ENCODE results near the gene ZP4. TPM values are rescaled to one million over a fixed set of nuclear protein-coding genes. Genes with fewer than 3 reads are reported as not detected.

Gene ZP4
- total and polyA plus RNA-seq, 2 experiments from 2014 or later = not detected

DNA sequence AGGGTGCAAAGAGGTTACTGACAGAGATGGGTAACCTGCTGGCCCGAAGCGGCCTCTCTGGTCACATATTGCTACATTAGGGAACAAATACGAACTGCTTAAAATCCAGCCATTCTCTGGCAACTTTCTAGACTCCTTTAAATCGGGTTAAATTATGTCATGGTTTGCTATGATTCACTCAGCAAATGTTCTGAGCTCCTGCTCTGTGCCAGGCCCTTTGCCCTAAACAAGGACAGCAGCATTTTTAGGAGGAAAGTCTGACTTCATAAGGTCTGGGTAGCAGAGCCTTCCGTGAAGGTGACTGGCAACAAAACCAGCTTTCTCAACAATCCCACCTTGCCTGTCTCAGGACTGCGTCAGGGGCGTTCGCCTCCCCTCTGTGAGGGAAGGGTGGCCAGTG, 15.4 kb downstream of the ZP4 start:
- Histone ChIP-seq H3K9me2 (ENCODE audit: insufficient read depth) (peaks cover 8% of the 10 kb centered on the region; the same call in 1 of the 2 replicates), H3K27ac (ENCODE audit: low read depth) (no peak overlapping the region), H3K36me3 (ENCODE audit: insufficient read depth) (no peaks in the 10 kb centered on the region), H4K20me1 (replicated peaks; ENCODE audit: insufficient read depth) (no peaks in the 10 kb centered on the region), H2AFZ (no peak overlapping the region), H3K4me3 (no peak overlapping the region), H3K4me1 (ENCODE audit: insufficient read depth) (no peaks in the 10 kb centered on the region), H3K4me2 (no peak overlapping the region), H3F3A (replicated peaks; ENCODE audit: low read depth) (no peaks in the 10 kb centered on the region), H3K79me2 (replicated peaks; ENCODE audit: insufficient read depth) (no peaks in the 10 kb centered on the region), H3K27me3 (ENCODE audit: insufficient read depth) (no peaks in the 10 kb centered on the region)
- ATAC-seq (no peak), DNase-seq (ENCODE audit: low spot score) (no peak)
- H3K9me3 Mint-ChIP-seq = no peaks in the 10 kb centered on the region
- peaks cover 17% of the 10 kb centered on the region; the same call in 2 of the 3 replicates for H3K4me1 Mint-ChIP-seq
- no peak overlapping the region for H3K27ac Mint-ChIP-seq
- H3K36me3 Mint-ChIP-seq (ENCODE audit: low read depth) = no peaks in the 10 kb centered on the region
- H3K4me3 Mint-ChIP-seq = no peak overlapping the region
- H3K27me3 Mint-ChIP-seq (ENCODE audit: insufficient read depth, low read depth, poor library complexity) = peaks cover 2% of the 10 kb centered on the region
- TF ChIP-seq ZNF331 (CRISPR knock-in tag; IDR thresholded peaks at IDR 0.05; ENCODE audit: low read depth) (no peak), STAT1 (IDR thresholded peaks at IDR 0.05; ENCODE audit: unreplicated experiment) (no peak), JUNB (IDR thresholded peaks at IDR 0.05; ENCODE audit: unreplicated experiment) (no peak), ZNF114 (CRISPR knock-in tag; IDR thresholded peaks at IDR 0.05) (no peak), EZH2 (IDR thresholded peaks at IDR 0.05; ENCODE audit: low read depth, unreplicated experiment) (no peak), NANOG (IDR thresholded peaks at IDR 0.05; ENCODE audit: borderline replicate concordance) (no peak), POLR2AphosphoS5 (IDR thresholded peaks at IDR 0.05; ENCODE audit: low read depth) (no peak), EZH2phosphoT487 (IDR thresholded peaks at IDR 0.05; ENCODE audit: unreplicated experiment) (no peak), CREB1 (CRISPR knock-in tag; IDR thresholded peaks at IDR 0.05; ENCODE audit: low read depth) (no peak)
- TF ChIP-seq, protein P1, sequence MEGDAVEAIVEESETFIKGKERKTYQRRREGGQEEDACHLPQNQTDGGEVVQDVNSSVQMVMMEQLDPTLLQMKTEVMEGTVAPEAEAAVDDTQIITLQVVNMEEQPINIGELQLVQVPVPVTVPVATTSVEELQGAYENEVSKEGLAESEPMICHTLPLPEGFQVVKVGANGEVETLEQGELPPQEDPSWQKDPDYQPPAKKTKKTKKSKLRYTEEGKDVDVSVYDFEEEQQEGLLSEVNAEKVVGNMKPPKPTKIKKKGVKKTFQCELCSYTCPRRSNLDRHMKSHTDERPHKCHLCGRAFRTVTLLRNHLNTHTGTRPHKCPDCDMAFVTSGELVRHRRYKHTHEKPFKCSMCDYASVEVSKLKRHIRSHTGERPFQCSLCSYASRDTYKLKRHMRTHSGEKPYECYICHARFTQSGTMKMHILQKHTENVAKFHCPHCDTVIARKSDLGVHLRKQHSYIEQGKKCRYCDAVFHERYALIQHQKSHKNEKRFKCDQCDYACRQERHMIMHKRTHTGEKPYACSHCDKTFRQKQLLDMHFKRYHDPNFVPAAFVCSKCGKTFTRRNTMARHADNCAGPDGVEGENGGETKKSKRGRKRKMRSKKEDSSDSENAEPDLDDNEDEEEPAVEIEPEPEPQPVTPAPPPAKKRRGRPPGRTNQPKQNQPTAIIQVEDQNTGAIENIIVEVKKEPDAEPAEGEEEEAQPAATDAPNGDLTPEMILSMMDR (conservative IDR thresholded peaks at IDR 0.05; ENCODE audit: low read depth in 2 of 2) = no peak
- TF ChIP-seq, protein P2, sequence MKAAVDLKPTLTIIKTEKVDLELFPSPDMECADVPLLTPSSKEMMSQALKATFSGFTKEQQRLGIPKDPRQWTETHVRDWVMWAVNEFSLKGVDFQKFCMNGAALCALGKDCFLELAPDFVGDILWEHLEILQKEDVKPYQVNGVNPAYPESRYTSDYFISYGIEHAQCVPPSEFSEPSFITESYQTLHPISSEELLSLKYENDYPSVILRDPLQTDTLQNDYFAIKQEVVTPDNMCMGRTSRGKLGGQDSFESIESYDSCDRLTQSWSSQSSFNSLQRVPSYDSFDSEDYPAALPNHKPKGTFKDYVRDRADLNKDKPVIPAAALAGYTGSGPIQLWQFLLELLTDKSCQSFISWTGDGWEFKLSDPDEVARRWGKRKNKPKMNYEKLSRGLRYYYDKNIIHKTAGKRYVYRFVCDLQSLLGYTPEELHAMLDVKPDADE (IDR thresholded peaks at IDR 0.05) = no peak
- TF ChIP-seq, protein P3, sequence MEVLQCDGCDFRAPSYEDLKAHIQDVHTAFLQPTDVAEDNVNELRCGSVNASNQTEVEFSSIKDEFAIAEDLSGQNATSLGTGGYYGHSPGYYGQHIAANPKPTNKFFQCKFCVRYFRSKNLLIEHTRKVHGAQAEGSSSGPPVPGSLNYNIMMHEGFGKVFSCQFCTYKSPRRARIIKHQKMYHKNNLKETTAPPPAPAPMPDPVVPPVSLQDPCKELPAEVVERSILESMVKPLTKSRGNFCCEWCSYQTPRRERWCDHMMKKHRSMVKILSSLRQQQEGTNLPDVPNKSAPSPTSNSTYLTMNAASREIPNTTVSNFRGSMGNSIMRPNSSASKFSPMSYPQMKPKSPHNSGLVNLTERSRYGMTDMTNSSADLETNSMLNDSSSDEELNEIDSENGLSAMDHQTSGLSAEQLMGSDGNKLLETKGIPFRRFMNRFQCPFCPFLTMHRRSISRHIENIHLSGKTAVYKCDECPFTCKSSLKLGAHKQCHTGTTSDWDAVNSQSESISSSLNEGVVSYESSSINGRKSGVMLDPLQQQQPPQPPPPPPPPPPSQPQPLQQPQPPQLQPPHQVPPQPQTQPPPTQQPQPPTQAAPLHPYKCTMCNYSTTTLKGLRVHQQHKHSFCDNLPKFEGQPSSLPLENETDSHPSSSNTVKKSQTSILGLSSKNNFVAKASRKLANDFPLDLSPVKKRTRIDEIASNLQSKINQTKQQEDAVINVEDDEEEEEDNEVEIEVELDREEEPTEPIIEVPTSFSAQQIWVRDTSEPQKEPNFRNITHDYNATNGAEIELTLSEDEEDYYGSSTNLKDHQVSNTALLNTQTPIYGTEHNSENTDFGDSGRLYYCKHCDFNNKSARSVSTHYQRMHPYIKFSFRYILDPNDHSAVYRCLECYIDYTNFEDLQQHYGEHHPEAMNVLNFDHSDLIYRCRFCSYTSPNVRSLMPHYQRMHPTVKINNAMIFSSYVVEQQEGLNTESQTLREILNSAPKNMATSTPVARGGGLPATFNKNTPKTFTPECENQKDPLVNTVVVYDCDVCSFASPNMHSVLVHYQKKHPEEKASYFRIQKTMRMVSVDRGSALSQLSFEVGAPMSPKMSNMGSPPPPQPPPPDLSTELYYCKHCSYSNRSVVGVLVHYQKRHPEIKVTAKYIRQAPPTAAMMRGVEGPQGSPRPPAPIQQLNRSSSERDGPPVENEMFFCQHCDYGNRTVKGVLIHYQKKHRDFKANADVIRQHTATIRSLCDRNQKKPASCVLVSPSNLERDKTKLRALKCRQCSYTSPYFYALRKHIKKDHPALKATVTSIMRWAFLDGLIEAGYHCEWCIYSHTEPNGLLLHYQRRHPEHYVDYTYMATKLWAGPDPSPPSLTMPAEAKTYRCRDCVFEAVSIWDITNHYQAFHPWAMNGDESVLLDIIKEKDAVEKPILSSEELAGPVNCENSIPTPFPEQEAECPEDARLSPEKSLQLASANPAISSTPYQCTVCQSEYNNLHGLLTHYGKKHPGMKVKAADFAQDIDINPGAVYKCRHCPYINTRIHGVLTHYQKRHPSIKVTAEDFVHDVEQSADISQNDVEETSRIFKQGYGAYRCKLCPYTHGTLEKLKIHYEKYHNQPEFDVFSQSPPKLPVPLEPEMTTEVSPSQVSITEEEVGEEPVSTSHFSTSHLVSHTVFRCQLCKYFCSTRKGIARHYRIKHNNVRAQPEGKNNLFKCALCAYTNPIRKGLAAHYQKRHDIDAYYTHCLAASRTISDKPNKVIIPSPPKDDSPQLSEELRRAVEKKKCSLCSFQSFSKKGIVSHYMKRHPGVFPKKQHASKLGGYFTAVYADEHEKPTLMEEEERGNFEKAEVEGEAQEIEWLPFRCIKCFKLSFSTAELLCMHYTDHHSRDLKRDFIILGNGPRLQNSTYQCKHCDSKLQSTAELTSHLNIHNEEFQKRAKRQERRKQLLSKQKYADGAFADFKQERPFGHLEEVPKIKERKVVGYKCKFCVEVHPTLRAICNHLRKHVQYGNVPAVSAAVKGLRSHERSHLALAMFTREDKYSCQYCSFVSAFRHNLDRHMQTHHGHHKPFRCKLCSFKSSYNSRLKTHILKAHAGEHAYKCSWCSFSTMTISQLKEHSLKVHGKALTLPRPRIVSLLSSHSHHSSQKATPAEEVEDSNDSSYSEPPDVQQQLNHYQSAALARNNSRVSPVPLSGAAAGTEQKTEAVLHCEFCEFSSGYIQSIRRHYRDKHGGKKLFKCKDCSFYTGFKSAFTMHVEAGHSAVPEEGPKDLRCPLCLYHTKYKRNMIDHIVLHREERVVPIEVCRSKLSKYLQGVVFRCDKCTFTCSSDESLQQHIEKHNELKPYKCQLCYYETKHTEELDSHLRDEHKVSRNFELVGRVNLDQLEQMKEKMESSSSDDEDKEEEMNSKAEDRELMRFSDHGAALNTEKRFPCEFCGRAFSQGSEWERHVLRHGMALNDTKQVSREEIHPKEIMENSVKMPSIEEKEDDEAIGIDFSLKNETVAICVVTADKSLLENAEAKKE (CRISPR knock-in tag; IDR thresholded peaks at IDR 0.05) = no peak
- TF ChIP-seq, protein P4, sequence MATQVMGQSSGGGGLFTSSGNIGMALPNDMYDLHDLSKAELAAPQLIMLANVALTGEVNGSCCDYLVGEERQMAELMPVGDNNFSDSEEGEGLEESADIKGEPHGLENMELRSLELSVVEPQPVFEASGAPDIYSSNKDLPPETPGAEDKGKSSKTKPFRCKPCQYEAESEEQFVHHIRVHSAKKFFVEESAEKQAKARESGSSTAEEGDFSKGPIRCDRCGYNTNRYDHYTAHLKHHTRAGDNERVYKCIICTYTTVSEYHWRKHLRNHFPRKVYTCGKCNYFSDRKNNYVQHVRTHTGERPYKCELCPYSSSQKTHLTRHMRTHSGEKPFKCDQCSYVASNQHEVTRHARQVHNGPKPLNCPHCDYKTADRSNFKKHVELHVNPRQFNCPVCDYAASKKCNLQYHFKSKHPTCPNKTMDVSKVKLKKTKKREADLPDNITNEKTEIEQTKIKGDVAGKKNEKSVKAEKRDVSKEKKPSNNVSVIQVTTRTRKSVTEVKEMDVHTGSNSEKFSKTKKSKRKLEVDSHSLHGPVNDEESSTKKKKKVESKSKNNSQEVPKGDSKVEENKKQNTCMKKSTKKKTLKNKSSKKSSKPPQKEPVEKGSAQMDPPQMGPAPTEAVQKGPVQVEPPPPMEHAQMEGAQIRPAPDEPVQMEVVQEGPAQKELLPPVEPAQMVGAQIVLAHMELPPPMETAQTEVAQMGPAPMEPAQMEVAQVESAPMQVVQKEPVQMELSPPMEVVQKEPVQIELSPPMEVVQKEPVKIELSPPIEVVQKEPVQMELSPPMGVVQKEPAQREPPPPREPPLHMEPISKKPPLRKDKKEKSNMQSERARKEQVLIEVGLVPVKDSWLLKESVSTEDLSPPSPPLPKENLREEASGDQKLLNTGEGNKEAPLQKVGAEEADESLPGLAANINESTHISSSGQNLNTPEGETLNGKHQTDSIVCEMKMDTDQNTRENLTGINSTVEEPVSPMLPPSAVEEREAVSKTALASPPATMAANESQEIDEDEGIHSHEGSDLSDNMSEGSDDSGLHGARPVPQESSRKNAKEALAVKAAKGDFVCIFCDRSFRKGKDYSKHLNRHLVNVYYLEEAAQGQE (IDR thresholded peaks at IDR 0.05; ENCODE audit: unreplicated experiment) = no peak

Data from GM23338 (cell line).